ENCODE data around the gene LY86.
A peak's percentile ranks its signal among the peaks of the same experiment; 100 is the strongest.

GRCh38 chr6:6556738-6557503 is 31.6 kb upstream of the LY86 start:
- TF ChIP-seq CTCF (IDR thresholded peaks at IDR 0.05; ENCODE audit: low read depth, low read length) (peak; percentile 83), EZH2phosphoT487 (IDR thresholded peaks at IDR 0.05; ENCODE audit: low read depth) (no peak)
